ENCODE measurements around the gene SPTBN5.
A peak's percentile ranks its signal among the peaks of the same experiment; 100 is the strongest.

Gene SPTBN5

GRCh38 chr15:41894251-41894790 is 468 bp upstream of the SPTBN5 start:
- no peaks in the 10 kb centered on the region for H3K9me3 Mint-ChIP-seq
- no peaks in the 10 kb centered on the region for H3K27me3 Mint-ChIP-seq
- peaks cover 14% of the 10 kb centered on the region for H3K36me3 Mint-ChIP-seq (ENCODE audit: insufficient read depth)
- H3K4me1 Mint-ChIP-seq: peaks cover 35% of the 10 kb centered on the region
- peak overlapping the region; percentile 58 for H3K4me3 Mint-ChIP-seq
- no peak for DNase-seq (ENCODE audit: low spot score in 2 of 2)
- H3K27ac Mint-ChIP-seq (ENCODE audit: low read depth): peak overlapping the region; percentile 96
- no peak for ATAC-seq (replicated peaks; ENCODE audit: extremely low read depth, poor library complexity, severe bottlenecking)

GRCh38 chr15:41892621-41893421 is 1.0 kb downstream of the SPTBN5 start:
- ATAC-seq (replicated peaks; ENCODE audit: extremely low read depth, poor library complexity, severe bottlenecking): no peak
- peak overlapping the region; percentile 58 for H3K4me3 Mint-ChIP-seq
- no peaks in the 10 kb centered on the region for H3K9me3 Mint-ChIP-seq
- DNase-seq (ENCODE audit: low spot score in 2 of 2): no peak
- H3K36me3 Mint-ChIP-seq (ENCODE audit: insufficient read depth): peaks cover 10% of the 10 kb centered on the region
- H3K27ac Mint-ChIP-seq (ENCODE audit: low read depth): peak overlapping the region; percentile 96
- no peaks in the 10 kb centered on the region for H3K27me3 Mint-ChIP-seq
- peaks cover 46% of the 10 kb centered on the region for H3K4me1 Mint-ChIP-seq

- H3K36me3 Mint-ChIP-seq (ENCODE audit: insufficient read depth): peaks cover 10% of the 10 kb centered on the region
- ATAC-seq (replicated peaks; ENCODE audit: extremely low read depth, poor library complexity, severe bottlenecking) (no peak), DNase-seq (ENCODE audit: low spot score in 2 of 2) (no peak)
- peak overlapping the region; percentile 96 for H3K27ac Mint-ChIP-seq (ENCODE audit: low read depth)
- peaks cover 51% of the 10 kb centered on the region for H3K4me1 Mint-ChIP-seq
- no peaks in the 10 kb centered on the region for H3K27me3 Mint-ChIP-seq
- H3K4me3 Mint-ChIP-seq: no peak overlapping the region
- no peaks in the 10 kb centered on the region for H3K9me3 Mint-ChIP-seq
Observed at GRCh38 chr15:41891946-41892345, 1.9 kb downstream of the SPTBN5 start.

GRCh38 chr15:41891226-41891625 is 2.6 kb downstream of the SPTBN5 start:
- no peaks in the 10 kb centered on the region for H3K9me3 Mint-ChIP-seq
- no peak overlapping the region for H3K4me3 Mint-ChIP-seq
- no peak for ATAC-seq (replicated peaks; ENCODE audit: extremely low read depth, poor library complexity, severe bottlenecking)
- peaks cover 10% of the 10 kb centered on the region for H3K36me3 Mint-ChIP-seq (ENCODE audit: insufficient read depth)
- H3K27me3 Mint-ChIP-seq: no peaks in the 10 kb centered on the region
- no peak for DNase-seq (ENCODE audit: low spot score in 2 of 2)
- peaks cover 51% of the 10 kb centered on the region for H3K4me1 Mint-ChIP-seq
- H3K27ac Mint-ChIP-seq (ENCODE audit: low read depth): peak overlapping the region; percentile 96

- peak overlapping the region; percentile 89 for H3K27ac Mint-ChIP-seq (ENCODE audit: low read depth)
Observed at GRCh38 chr15:41890050-41890690, 3.7 kb downstream of the SPTBN5 start.

GRCh38 chr15:41888662-41889253 is 5.1 kb downstream of the SPTBN5 start:
- no peaks in the 10 kb centered on the region for H3K9me3 Mint-ChIP-seq
- peak overlapping the region; percentile 46 for H3K4me3 Mint-ChIP-seq
- H3K27ac Mint-ChIP-seq (ENCODE audit: low read depth): peak overlapping the region; percentile 89
- no peaks in the 10 kb centered on the region for H3K27me3 Mint-ChIP-seq
- DNase-seq (ENCODE audit: low spot score in 2 of 2) (no peak), ATAC-seq (replicated peaks; ENCODE audit: extremely low read depth, poor library complexity, severe bottlenecking) (peak; percentile 28)
- peaks cover 33% of the 10 kb centered on the region for H3K4me1 Mint-ChIP-seq
- H3K36me3 Mint-ChIP-seq (ENCODE audit: insufficient read depth): peaks cover 4% of the 10 kb centered on the region

More at GRCh38 chr15:41890050-41890690, 3.7 kb downstream of the SPTBN5 start:
- H3K4me1 Mint-ChIP-seq: peaks cover 46% of the 10 kb centered on the region
- no peaks in the 10 kb centered on the region for H3K9me3 Mint-ChIP-seq
- DNase-seq (ENCODE audit: low spot score in 2 of 2): no peak
- no peak overlapping the region for H3K4me3 Mint-ChIP-seq
- H3K36me3 Mint-ChIP-seq (ENCODE audit: insufficient read depth): peaks cover 8% of the 10 kb centered on the region
- no peak for ATAC-seq (replicated peaks; ENCODE audit: extremely low read depth, poor library complexity, severe bottlenecking)
- H3K27me3 Mint-ChIP-seq: no peaks in the 10 kb centered on the region

GRCh38 chr15:41887893-41888292 is 6.0 kb downstream of the SPTBN5 start:
- Mint-ChIP-seq H3K27ac (ENCODE audit: low read depth) (peak overlapping the region; percentile 89), H3K4me3 (no peak overlapping the region), H3K9me3 (no peaks in the 10 kb centered on the region), H3K4me1 (peaks cover 28% of the 10 kb centered on the region), H3K27me3 (no peaks in the 10 kb centered on the region), H3K36me3 (ENCODE audit: insufficient read depth) (peaks cover 1% of the 10 kb centered on the region)
- ATAC-seq (replicated peaks; ENCODE audit: extremely low read depth, poor library complexity, severe bottlenecking) (no peak), DNase-seq (ENCODE audit: low spot score in 2 of 2) (no peak)

GRCh38 chr15:41887161-41887560 is 6.7 kb downstream of the SPTBN5 start:
- Mint-ChIP-seq H3K4me1 (peaks cover 21% of the 10 kb centered on the region), H3K27me3 (no peaks in the 10 kb centered on the region), H3K36me3 (ENCODE audit: insufficient read depth) (peaks cover 1% of the 10 kb centered on the region), H3K9me3 (no peaks in the 10 kb centered on the region), H3K27ac (ENCODE audit: low read depth) (peak overlapping the region; percentile 89), H3K4me3 (peak overlapping the region; percentile 14)
- DNase-seq (ENCODE audit: low spot score in 2 of 2) (no peak), ATAC-seq (replicated peaks; ENCODE audit: extremely low read depth, poor library complexity, severe bottlenecking) (no peak)

- Mint-ChIP-seq H3K9me3 (no peaks in the 10 kb centered on the region), H3K27ac (ENCODE audit: low read depth) (no peak overlapping the region), H3K4me1 (peaks cover 19% of the 10 kb centered on the region), H3K36me3 (ENCODE audit: insufficient read depth) (peaks cover 1% of the 10 kb centered on the region), H3K27me3 (no peaks in the 10 kb centered on the region), H3K4me3 (no peak overlapping the region)
- ATAC-seq (replicated peaks; ENCODE audit: extremely low read depth, poor library complexity, severe bottlenecking) (no peak), DNase-seq (ENCODE audit: low spot score in 2 of 2) (no peak)
Observed at GRCh38 chr15:41886741-41887140, 7.1 kb downstream of the SPTBN5 start.

GRCh38 chr15:41885841-41886240 is 8.0 kb downstream of the SPTBN5 start:
- Mint-ChIP-seq H3K4me3 (no peak overlapping the region), H3K4me1 (peaks cover 27% of the 10 kb centered on the region), H3K36me3 (ENCODE audit: insufficient read depth) (peaks cover 1% of the 10 kb centered on the region), H3K27ac (ENCODE audit: low read depth) (no peak overlapping the region), H3K27me3 (peaks cover 8% of the 10 kb centered on the region), H3K9me3 (no peaks in the 10 kb centered on the region)
- no peak for DNase-seq (ENCODE audit: low spot score in 2 of 2)
- ATAC-seq (replicated peaks; ENCODE audit: extremely low read depth, poor library complexity, severe bottlenecking): no peak

- ATAC-seq (replicated peaks; ENCODE audit: extremely low read depth, poor library complexity, severe bottlenecking) (no peak), DNase-seq (ENCODE audit: low spot score in 2 of 2) (no peak)
- Mint-ChIP-seq H3K27ac (ENCODE audit: low read depth) (no peak overlapping the region), H3K27me3 (peaks cover 13% of the 10 kb centered on the region), H3K9me3 (no peaks in the 10 kb centered on the region), H3K4me1 (peaks cover 32% of the 10 kb centered on the region), H3K4me3 (no peak overlapping the region), H3K36me3 (ENCODE audit: insufficient read depth) (peaks cover 1% of the 10 kb centered on the region)
Observed at GRCh38 chr15:41885321-41885720, 8.5 kb downstream of the SPTBN5 start.

GRCh38 chr15:41884458-41884857 is 9.4 kb downstream of the SPTBN5 start:
- peaks cover 1% of the 10 kb centered on the region for H3K36me3 Mint-ChIP-seq (ENCODE audit: insufficient read depth)
- DNase-seq (ENCODE audit: low spot score in 2 of 2): no peak
- peaks cover 30% of the 10 kb centered on the region for H3K4me1 Mint-ChIP-seq
- H3K4me3 Mint-ChIP-seq: no peak overlapping the region
- no peak overlapping the region for H3K27ac Mint-ChIP-seq (ENCODE audit: low read depth)
- peaks cover 21% of the 10 kb centered on the region for H3K27me3 Mint-ChIP-seq
- no peaks in the 10 kb centered on the region for H3K9me3 Mint-ChIP-seq
- no peak for ATAC-seq (replicated peaks; ENCODE audit: extremely low read depth, poor library complexity, severe bottlenecking)
